ENCODE measurements around the gene NSUN6.

DNA sequence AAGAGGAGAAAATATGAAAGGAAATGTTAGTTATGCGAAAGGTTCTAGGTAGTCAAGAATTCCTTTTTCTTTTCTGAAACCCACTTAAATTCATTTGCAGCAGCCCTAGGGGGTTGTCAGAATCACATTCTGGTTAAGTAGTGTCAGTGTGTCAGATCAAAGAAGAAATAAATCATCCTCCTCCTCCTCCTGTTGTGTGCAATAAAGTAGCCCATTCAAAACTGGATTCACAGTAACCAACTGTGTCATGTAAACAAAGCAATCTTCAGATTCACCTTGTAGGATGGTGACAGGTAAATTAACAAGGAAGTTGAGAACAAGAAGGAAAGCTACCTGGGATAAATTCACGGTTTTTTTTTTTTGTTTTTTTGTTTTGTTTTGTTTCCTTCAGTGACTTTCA lies 127.5 kb downstream of the NSUN6 start:
- TF ChIP-seq POLR2AphosphoS5 (IDR thresholded peaks at IDR 0.05): no peak
- TF ChIP-seq, protein P1, sequence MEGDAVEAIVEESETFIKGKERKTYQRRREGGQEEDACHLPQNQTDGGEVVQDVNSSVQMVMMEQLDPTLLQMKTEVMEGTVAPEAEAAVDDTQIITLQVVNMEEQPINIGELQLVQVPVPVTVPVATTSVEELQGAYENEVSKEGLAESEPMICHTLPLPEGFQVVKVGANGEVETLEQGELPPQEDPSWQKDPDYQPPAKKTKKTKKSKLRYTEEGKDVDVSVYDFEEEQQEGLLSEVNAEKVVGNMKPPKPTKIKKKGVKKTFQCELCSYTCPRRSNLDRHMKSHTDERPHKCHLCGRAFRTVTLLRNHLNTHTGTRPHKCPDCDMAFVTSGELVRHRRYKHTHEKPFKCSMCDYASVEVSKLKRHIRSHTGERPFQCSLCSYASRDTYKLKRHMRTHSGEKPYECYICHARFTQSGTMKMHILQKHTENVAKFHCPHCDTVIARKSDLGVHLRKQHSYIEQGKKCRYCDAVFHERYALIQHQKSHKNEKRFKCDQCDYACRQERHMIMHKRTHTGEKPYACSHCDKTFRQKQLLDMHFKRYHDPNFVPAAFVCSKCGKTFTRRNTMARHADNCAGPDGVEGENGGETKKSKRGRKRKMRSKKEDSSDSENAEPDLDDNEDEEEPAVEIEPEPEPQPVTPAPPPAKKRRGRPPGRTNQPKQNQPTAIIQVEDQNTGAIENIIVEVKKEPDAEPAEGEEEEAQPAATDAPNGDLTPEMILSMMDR (IDR thresholded peaks at IDR 0.05): no peak
- no peak for TF ChIP-seq POLR2A (IDR thresholded peaks at IDR 0.05; ENCODE audit: low read depth)
